GM19324 (cell line): ENCODE data around the gene ANTXR2.
"Not testable (repeated sequence)": the region's sequence is repeated elsewhere in the genome, so short reads cannot be mapped to it uniquely, and the experiment has no call there.

Experiments used
- ATAC-seq: cut with Tn5 transposase; IDR thresholded peaks from one replicate; pipeline ENCODE4 v1.9.1; 2021; ENCODE audit warnings: mild to moderate bottlenecking, moderate library complexity; ENCODE audit not compliant: unreplicated experiment, low FRiP score

Gene ANTXR2

DNA sequence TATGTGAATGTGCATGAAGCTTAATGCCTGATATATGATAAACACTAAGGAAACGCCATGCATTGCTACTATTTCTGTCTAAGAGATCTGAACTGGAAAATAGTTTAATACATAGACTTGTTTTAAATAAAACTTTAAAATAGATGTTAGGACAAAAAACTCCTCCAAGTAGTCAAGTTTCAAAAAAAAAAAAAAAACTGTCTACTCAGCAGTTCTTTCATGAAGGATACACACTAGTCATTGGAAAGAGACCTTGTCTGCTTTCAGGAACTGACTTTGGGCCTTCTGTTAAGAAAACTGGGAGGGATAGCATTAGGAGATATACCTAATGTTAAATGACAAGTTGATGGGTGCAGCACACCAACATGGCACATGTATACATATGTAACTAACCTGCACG lies 138.4 kb downstream of the ANTXR2 start:
- no peak for ATAC-seq

DNA sequence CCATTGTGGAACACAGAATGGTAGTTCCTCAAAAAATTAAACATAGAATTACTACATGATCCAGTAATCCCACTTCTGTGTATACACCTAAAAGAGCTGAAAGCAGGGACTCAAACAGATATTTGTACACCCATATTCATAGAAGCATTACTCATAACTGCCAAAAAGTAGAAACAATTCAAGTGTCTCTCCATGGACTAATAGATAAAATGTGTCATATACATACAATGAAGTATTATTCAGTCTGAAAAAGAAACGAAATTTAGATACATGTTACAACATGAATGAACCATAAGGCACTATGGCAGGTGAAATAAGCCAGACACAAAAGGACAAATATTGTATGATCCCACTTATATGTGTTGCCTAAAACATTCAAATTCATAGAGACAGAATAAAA lies 145.1 kb downstream of the ANTXR2 start:
- no peak for ATAC-seq

DNA sequence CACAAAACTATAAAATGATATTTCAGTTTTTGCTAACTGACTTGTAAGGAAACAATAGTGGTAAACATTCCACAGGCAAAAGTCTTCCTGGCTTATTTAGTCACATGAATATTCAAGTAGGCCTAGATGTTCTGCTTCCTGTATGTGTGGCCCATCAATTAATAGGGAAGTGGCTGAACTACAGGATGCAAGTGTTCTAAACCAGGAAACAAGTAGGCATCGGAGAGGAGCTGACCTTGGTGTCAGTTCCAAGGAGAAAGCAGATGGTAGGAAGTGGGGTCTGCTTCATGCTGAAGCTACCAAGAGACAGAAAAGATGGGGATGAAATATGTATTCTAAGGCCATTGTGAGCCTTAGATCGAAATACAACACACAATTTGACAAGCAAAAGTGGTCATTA lies 149.7 kb downstream of the ANTXR2 start:
- ATAC-seq, result no peak

DNA sequence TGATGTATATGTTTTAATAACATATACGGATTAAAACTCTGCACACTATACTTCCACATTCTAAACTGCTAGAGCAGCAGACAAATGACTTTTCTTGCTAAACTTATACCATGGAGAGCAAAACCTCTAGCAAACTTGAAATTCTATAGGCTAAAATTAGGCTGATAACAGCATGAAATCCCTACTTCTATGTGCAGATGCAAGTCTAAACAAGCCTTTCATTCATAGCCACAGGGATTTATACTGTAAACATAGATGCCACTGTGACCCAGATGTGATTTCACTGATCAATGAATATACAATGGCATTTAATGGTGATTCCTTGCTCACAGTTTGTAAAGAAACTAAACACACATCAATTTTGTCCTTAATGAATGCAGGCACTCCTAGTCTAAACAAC lies 151.0 kb downstream of the ANTXR2 start:
- ATAC-seq, result no peak

DNA sequence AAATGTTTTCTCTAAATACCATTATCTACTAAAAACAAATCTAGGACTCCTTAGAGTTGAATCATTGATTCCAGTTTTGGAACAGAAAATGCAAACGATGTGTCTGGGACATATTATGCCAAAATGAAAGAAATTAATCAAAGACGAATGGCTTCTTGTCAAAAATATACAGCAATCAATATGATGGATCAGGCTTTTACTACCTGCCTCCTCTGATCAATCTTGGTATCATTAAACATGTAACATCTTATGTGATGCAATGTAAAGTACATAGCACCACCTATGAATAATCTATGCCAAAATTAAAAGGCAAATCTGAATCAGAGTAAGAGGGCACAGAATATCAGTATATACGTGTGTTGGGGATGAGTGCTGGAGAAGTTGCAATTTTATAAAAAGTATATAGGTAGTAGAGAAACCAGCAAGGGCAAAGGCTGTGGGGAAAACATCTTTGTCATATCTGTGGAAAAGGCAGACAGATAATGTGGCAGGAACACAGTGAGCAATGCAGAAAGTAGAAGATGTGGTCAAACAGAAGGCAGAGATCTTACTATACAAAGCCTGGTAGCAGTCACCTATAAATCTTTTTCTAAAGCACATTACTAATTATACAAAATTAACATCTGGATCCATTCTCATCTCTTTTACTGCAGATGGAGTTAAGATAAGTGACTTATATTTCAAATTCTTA lies 152.7 kb downstream of the ANTXR2 start:
- no peak for ATAC-seq

DNA sequence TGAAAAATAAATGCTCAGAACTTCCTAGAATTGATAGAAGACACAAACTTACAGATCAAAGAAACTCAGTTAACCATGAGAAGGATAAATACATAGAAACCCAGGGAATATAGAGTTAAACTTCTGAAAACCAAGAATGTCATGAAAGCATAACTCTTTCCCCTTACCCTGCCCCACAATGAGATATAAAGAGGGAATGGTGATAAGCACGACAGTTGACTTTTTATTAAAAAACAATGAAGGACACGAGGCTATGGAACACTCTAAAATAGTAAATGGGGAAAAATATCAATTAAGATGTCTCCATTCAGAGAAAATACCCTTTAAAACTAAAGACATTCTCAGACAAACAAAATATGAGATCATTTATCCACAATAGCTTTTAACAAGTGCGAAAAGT lies 154.7 kb downstream of the ANTXR2 start:
- no peak for ATAC-seq

DNA sequence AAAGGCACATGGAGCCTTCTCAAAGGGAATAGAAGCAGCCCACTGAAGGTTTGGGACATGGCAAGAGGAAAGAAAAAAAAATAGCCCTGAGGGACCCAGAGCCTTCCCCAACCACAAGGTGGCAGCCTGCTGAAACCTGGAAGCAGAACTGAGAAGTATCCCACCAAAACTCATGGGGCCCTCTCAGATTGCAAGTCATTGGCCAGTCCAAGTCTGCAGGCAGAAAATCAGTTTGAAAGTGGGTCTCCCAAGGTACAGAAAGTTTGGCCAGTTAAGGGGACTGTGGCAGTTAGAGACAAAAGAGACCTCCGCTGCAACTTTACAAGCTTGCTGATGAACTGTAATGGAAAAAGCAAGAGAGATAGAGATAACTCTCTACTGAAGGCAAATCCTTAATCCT lies 155.8 kb downstream of the ANTXR2 start:
- ATAC-seq, result peak; percentile 65

DNA sequence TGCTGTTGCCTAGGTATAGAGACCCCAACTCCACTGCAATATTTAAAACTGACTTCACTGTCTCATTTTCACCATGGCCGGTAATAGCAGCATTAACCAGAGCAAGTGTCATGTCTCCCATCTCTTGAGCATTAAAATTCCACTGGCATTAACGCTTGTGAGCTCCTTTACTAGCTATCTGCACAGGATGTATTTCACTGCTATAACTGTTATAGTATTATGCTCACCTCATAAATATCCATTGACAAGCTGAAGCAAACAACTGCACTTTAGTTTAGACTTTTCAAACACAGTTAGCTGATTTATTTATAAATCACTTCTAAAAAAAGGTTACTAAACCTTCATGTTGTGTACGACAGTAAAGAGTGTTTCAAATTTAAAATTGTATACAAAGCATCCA lies 157.8 kb downstream of the ANTXR2 start:
- ATAC-seq, result no peak

DNA sequence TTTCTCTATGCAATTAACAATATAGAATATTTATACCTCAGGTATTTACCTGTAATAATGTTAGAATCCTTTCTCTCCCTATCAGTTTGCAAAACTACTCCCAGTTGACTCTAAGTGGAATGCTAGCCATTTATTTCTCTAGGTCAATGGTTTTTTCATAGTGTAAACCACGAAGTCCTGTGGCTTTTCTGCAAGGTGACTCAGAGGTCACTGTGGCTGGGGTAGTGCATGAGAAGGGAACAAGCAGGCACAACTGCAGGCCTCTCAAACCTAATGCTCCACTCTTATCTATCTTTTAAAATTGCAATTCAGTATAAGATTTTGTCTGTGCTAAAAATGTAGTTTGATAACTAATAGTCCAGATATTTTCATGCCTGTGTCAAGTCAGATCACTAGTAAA lies 159.4 kb downstream of the ANTXR2 start:
- ATAC-seq, result no peak

DNA sequence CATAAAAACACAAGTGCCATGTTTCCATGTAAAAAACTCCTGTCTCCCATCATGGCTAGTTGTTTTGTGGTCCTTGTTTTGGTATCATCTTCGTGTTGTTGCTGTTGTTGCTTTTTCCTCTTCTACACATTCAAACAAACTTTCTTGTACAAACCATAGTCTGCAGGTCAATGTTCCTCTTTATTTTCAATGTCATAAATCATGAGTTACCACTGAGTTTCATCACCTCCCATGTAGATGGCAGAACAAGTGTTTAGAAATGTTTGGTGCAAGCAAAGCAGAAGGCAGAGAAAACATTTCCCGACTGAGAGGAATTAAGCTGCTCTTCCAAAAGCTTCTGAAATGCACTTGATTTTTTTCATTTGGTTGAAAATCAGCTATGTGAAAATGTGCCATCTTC lies 166.0 kb downstream of the ANTXR2 start:
- no peak for ATAC-seq

DNA sequence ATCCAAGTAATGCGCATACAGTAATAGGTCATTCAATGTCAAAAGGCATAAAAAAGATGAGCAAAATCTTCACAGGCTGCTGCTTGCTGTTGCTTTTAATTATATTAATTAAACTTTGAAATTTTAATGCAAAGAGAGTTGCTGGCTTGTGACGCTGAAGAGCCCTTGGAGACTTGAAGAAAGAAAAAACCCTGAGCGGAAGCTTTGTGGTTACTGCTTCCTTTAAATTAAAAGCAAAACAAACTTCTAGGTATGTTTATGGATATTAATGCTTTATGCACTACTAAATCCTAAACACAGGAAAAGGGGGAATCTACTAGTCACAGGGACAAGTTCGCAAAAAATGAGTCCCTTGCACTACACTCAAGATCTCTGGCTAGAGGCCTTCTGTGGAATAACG lies 166.7 kb downstream of the ANTXR2 start:
- no peak for ATAC-seq

DNA sequence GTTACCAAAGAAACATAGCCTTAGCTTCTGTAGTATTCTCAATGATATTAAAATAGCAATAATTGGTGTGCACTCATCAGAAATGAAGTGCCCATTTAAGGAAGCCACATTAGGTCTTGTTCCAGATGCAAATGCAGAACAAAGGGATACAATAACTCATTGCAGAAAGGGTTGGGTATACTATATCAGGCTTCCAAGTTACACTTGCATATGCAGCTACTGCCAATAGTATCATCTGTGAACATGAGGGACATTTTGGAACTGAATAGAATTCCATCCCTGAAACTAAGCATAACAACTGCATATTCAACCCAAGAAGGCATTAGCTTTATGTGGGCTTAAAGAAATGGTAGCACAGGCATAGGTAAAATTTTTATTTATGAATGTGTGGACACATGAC lies 167.8 kb downstream of the ANTXR2 start:
- ATAC-seq, result no peak

DNA sequence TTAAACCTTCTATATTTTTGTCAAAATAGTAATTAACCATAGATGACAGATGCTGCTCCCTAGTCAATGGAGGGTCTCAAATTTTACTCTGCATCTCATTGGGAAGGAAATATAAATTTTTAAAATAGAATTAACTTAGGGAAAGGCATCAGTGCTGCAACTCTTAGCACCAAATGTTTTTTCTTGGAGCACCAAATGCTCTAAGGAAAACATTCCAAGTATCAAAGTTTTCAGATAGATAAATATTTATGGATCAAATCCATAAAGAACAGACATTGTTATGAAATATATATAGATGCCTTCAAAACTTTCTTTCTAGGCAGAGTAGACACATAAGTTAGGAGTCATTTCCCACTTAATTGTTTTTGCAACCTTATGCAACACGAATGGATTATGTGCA lies 168.7 kb downstream of the ANTXR2 start:
- no peak for ATAC-seq

DNA sequence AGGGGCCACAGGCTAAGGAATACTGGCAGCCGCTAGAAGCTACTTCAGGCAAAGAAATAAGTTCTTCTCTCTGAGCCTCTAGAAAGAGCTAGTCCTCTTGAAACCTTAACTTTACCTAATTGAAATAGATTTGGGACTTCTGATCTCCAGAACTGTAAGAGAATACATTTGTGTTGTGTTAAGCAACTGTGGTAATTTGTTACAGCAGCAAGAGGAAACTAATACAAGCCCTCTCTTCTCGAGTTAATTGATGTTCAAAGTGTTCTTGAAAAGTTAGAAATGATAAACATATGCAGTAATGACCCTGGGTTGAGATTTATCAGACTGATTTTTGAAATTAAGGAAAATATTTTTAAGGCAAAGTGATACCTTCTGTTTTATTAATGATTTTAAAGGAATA lies 172.8 kb downstream of the ANTXR2 start:
- ATAC-seq, result no peak

DNA sequence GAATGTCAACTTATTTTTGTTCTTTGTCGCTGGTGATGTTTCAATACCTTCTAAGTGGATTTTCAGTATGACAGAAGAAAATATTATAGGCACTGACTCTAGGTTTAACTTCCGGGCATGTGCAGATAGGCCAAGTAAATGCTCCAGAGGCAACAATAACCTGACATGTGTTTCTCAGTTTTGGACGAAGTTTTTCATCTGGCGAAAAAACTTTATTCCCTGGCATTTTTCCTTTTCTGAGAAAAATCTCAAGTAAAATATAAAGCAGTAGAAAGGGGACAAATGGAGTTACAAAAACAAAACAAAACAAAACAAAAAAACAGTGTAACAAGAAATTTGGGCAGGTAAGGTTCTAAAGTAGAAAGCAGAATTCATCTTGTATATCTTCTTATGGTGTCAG lies 173.5 kb downstream of the ANTXR2 start:
- no peak for ATAC-seq

DNA sequence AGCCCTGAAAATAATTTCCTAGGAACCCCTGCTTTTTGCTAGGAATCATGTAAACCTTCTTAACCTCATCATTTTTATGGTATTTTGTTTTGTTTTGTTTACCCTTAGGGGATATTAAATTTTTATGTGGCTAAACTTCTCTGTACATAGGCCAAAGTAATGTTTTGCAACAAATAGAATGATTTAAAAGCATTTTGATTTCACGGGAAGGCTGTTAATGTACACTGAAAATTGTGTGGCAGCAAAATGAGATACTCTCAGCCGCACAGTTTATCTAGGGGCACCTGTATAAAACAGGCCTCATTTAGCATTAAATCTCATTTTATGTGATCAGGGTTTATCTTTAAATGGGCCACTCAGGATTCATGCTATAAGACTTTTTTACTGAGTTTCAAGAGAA lies 175.0 kb downstream of the ANTXR2 start:
- ATAC-seq, result no peak

DNA sequence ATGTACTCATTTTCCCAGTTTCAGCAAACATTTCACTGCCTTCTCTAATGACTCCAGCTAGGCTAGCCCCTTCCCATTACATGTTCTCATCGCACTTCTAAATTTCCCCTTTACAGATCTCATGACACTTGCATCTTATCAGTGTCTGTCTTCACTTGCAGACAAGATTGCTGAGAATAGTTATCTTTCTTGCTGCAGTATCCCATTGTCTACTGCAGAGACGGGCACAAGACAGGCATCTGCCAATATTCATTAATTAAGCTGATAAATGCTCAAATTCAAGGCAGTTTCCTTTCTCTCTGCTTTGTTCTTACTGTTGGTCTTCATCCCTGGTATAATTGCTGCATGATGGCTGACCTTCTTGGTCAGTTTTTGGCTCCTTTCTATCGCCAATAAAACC lies 175.9 kb downstream of the ANTXR2 start:
- no peak for ATAC-seq

DNA sequence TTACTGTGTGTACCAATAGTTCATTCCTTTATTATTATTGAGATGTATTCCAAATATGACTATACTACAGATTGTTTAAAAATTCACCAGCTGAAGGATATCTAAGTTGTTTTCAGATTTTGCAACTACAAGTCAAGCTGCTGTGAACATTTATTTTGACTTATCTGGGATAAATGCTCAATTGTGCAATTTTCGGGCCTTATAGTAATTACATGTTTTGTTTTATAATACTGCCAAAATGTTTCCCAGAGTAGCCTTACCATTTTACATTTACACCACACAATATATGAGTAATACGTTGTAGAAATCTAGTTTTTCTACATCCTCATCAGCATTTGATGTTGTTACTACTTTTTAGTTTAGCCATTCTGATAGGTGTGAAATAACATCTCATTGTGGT lies 179.6 kb downstream of the ANTXR2 start:
- ATAC-seq, result no peak

DNA sequence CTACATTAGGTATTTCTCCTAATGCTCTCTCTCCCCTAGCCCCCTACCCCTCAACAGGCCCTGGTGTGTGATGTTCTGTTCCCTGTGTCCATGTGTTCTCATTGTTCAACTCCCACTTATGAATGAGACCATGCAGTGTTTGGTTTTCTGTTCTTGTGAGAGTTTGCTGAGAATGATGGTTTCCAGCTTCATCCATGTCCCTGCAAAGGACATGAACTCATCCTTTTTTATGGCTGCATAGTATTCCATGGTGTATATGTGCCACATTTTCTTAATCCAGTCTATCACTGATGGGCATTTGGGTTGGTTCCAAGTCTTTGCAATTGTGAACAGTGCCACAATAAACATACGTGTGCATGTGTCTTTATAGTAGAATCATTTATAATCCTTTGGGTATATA lies 184.0 kb downstream of the ANTXR2 start:
- not testable (repeated sequence) for ATAC-seq

DNA sequence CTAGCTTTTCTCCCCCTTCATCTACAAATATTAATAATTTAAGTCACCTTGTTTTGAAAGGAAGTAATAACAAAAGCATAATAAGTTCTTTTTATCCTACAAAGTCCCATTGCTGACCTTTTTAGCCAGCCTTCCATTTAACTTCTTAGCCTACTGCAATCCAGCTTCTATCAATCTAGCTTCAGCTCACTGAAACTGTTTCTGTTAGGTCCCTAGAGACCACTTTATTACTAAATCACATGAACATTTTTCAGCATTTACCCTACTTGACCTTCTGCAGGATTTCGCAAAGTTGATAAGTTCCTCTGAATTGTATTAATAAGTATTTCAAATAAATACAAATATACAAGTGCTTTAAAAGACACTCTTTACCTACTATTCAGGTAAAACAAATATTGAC lies 186.5 kb downstream of the ANTXR2 start:
- ATAC-seq, result no peak

DNA sequence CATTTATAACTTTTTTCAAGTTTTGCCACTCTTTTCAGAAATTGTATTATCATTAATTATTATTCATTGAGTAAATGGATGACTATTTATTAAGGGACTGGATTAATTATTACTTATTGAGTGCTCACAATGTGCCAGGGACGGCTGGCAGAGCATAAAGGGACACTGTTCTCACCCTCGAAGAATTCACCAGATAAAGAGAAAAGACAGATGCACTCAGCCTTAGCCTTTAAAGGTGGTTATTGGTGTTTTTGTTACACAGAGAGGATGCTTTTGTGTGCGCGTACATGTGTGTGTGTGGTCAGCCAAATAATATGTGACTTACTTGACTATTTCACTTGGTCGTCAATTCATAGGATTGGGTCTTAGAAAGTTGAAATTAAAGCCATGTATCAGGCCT lies 187.0 kb downstream of the ANTXR2 start:
- ATAC-seq, result no peak

DNA sequence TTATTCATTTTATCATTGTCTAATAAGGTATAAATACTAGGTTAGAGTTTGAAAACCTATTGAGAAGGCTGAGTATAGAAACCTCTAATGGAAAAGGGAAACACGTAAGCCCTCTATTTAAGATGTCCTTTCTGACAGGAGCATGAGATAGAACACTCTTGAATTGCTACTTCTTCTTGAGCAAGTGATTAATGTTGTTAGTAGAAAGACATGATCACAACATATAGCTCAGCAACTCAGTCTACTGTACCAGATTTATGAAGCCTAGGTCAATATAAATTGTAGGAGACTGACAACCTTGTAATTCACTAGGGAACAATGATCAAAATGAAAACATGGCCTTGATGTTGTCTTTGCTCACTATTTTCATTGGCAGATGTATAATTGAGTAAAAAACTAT lies 189.7 kb downstream of the ANTXR2 start:
- no peak for ATAC-seq

DNA sequence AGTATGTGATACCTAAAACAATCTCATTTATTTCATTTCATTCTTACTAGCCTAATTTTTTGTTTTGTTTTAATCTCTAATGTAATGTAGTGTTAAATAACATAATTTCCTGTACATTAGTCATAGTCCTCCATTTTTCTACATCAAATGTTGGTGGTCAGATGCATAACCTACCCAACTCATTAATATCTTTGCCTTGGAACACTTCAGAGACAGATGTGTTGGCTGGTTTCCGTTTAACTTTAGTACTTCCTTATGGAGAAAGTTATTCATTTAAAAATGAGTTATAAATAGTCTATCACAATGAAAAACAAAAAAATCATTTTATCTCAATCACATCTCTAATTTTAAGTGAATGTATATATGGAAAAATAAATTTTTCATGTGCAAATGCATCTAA lies 190.2 kb downstream of the ANTXR2 start:
- no peak for ATAC-seq
